Measurements from ENCODE around the gene SRSF10.
"Not testable (repeated sequence)": the region's sequence is repeated elsewhere in the genome, so short reads cannot be mapped to it uniquely, and the experiment has no call there.

The SRSF10 gene

GRCh38 chr1:23979881-23980727 is at the start of gene SRSF10:
Gene SRSF10, minus strand, starts transcription at chr1:23980327. Its CDS starts 72 bp downstream, at chr1:23980255.
- DNase-seq, result peak; percentile 97

GRCh38 chr1:24027838-24028468 is 47.8 kb upstream of the SRSF10 start:
- no peak for DNase-seq

- no peak for DNase-seq
These were observed 42.6 kb upstream of the SRSF10 start for GRCh38 chr1:24022581-24023361.

- no peak for DNase-seq
These were observed 41.5 kb upstream of the SRSF10 start for GRCh38 chr1:24021403-24022266.

GRCh38 chr1:24020470-24020869 is 40.3 kb upstream of the SRSF10 start:
- DNase-seq, result no peak

- DNase-seq, result no peak
These were observed 39.9 kb upstream of the SRSF10 start for GRCh38 chr1:24020025-24020424.

GRCh38 chr1:24018611-24019580 is 38.8 kb upstream of the SRSF10 start:
- DNase-seq, result no peak

- no peak for DNase-seq
These were observed 35.4 kb upstream of the SRSF10 start for GRCh38 chr1:24015221-24016210.

- DNase-seq, result not testable (repeated sequence)
These were observed 32.8 kb upstream of the SRSF10 start for GRCh38 chr1:24012878-24013277.

- no peak for DNase-seq
These were observed 30.5 kb upstream of the SRSF10 start for GRCh38 chr1:24010650-24011049.

GRCh38 chr1:24009406-24009805 is 29.3 kb upstream of the SRSF10 start:
- DNase-seq, result no peak

- not testable (repeated sequence) for DNase-seq
These were observed 28.6 kb upstream of the SRSF10 start for GRCh38 chr1:24008574-24009184.

GRCh38 chr1:24007079-24007478 is 27.0 kb upstream of the SRSF10 start:
- no peak for DNase-seq

- no peak for DNase-seq
These were observed 25.0 kb upstream of the SRSF10 start for GRCh38 chr1:24005163-24005562.

GRCh38 chr1:24004132-24004531 is 24.0 kb upstream of the SRSF10 start:
- no peak for DNase-seq

GRCh38 chr1:24003331-24003972 is 23.3 kb upstream of the SRSF10 start:
- DNase-seq, result no peak

- DNase-seq, result no peak
These were observed 22.6 kb upstream of the SRSF10 start for GRCh38 chr1:24002695-24003094.

GRCh38 chr1:23999156-23999671 is 19.1 kb upstream of the SRSF10 start:
- no peak for DNase-seq

- DNase-seq, result no peak
These were observed 17.7 kb upstream of the SRSF10 start for GRCh38 chr1:23997812-23998211.

Data from SHP77 treated with DMSO at 0.1 percent for 48 hours (cell line).